Astrocyte (in vitro differentiated cells and primary cell): ENCODE data around the gene WNT3. TPM values are rescaled to one million over a fixed set of nuclear protein-coding genes. Genes with fewer than 3 reads are reported as not detected.

ENCODE experiments used
- DNase-seq: peaks from one replicate; pipeline ENCODE4 v3.0.0-alpha.2; 2010; ENCODE audit warnings: low read depth
- FAIRE-seq: peaks from 2 replicates; lab custom pipeline; 2011; peaks lifted over from hg19 to GRCh38; lab: Jason Lieb, UNC
- H2AFZ ChIP-seq: 2 replicates; pipeline ENCODE4 v1.6.0; 2012; ENCODE audit warnings: low read depth, low read length, inconsistent platforms
- H3K27ac ChIP-seq: 2 replicates; pipeline ENCODE4 v1.5.1; 2011; ENCODE audit warnings: low read depth, low read length, inconsistent platforms
- H3K27me3 ChIP-seq: 2 replicates; pipeline ENCODE4 v1.6.0; 2011; ENCODE audit warnings: low read length, inconsistent platforms; ENCODE audit not compliant: insufficient read depth
- H3K36me3 ChIP-seq: 2 replicates; pipeline ENCODE4 v1.5.1; 2011; ENCODE audit warnings: low read length, inconsistent platforms; ENCODE audit not compliant: insufficient read depth
- H3K4me1 ChIP-seq: 2 replicates; pipeline ENCODE4 v1.5.1; 2011; ENCODE audit warnings: low read length, inconsistent platforms; ENCODE audit not compliant: insufficient read depth
- H3K4me2 ChIP-seq: 2 replicates; pipeline ENCODE4 v1.6.0; 2012; ENCODE audit warnings: low read length, inconsistent platforms
- H3K4me3 ChIP-seq: 2 replicates; pipeline ENCODE4 v1.5.1; 2011; ENCODE audit warnings: low read depth, mild to moderate bottlenecking, low read length, inconsistent platforms; ENCODE audit not compliant: insufficient read depth
- H3K79me2 ChIP-seq: 2 replicates; pipeline ENCODE4 v1.6.0; 2012; ENCODE audit warnings: mild to moderate bottlenecking, low read length, inconsistent platforms; ENCODE audit not compliant: insufficient read depth
- H3K9ac ChIP-seq: 2 replicates; pipeline ENCODE4 v1.6.0; 2012; ENCODE audit warnings: mild to moderate bottlenecking, low read length, inconsistent platforms
- H3K9me3 ChIP-seq: 2 replicates; pipeline ENCODE4 v1.5.1; 2012; ENCODE audit warnings: low read depth, mild to moderate bottlenecking, low read length, inconsistent platforms; ENCODE audit not compliant: insufficient read depth
- H4K20me1 ChIP-seq: 2 replicates; pipeline ENCODE4 v1.6.0; 2012; ENCODE audit warnings: low read length, inconsistent platforms; ENCODE audit not compliant: insufficient read depth
- H3K27ac Mint-ChIP-seq: one replicate; pipeline ENCODE4 v1.8.0; 2021; ENCODE audit warnings: mild to moderate bottlenecking, mixed read lengths; ENCODE audit not compliant: unreplicated experiment
- H3K27me3 Mint-ChIP-seq: one replicate; pipeline ENCODE4 v1.8.0; 2021; ENCODE audit warnings: low read depth, mixed read lengths; ENCODE audit not compliant: unreplicated experiment
- H3K36me3 Mint-ChIP-seq: one replicate; pipeline ENCODE4 v1.8.0; 2021; ENCODE audit warnings: low read depth, mixed read lengths; ENCODE audit not compliant: unreplicated experiment
- H3K4me1 Mint-ChIP-seq: one replicate; pipeline ENCODE4 v1.8.0; 2021; ENCODE audit warnings: low read depth, mixed read lengths; ENCODE audit not compliant: unreplicated experiment
- H3K4me3 Mint-ChIP-seq: one replicate; pipeline ENCODE4 v1.8.0; 2021; ENCODE audit warnings: mild to moderate bottlenecking, moderate library complexity, mixed read lengths; ENCODE audit not compliant: unreplicated experiment
- H3K9me3 Mint-ChIP-seq: one replicate; pipeline ENCODE4 v1.8.0; 2021; ENCODE audit warnings: mild to moderate bottlenecking, mixed read lengths; ENCODE audit not compliant: unreplicated experiment
- EZH2 ChIP-seq: IDR thresholded peaks from 2 replicates; pipeline ENCODE4 v1.6.1; 2012; ENCODE audit warnings: mild to moderate bottlenecking, low read length, inconsistent platforms; ENCODE audit not compliant: insufficient read depth
- total RNA-seq: library from RNA; stranded (reverse); gene quantifications from 2 replicates; pipeline ENCODE4 v1.2.1, GENCODE V29; 2021
- TF ChIP-seq, protein P1 (sequence below): IDR thresholded peaks from 2 replicates; pipeline ENCODE4 v1.5.1; 2011; ENCODE audit warnings: low read depth, mild to moderate bottlenecking, inconsistent platforms, low read length, moderate library complexity; ENCODE audit not compliant: insufficient read depth

Gene WNT3
- total RNA-seq, 1 donor from 2014 or later, result 2.4 TPM

DNA sequence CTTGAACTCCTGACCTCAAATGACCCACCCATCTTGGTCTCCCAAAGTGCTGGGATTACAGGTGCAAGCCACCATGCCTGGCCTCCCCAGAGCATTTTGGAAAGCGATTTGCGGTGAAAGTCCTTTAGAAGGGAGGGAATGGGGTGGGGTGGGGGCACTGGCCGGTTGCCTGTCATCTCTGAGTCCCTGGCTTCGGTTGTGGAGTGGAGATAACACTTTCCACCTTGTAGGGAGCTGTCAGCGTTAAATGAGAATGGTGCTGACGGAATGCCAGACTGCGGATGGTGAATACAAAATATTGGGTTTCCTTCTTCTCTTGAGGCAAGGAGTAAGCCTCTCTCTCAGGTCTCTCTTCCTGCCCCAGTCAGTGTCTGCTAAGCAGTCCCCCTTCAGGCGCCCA lies 5.2 kb upstream of the WNT3 start:
- Mint-ChIP-seq H3K9me3 (peaks cover 2% of the 10 kb centered on the region), H3K27me3 (peaks cover 47% of the 10 kb centered on the region), H3K4me1 (peaks cover 2% of the 10 kb centered on the region), H3K4me3 (no peak overlapping the region), H3K36me3 (no peaks in the 10 kb centered on the region), H3K27ac (no peak overlapping the region)
- DNase-seq, result no peak
- no peak overlapping the region for H3K27ac ChIP-seq
- no peaks in the 10 kb centered on the region for H3K36me3 ChIP-seq
- H3K27me3 ChIP-seq, result peaks cover 48% of the 10 kb centered on the region
- no peak overlapping the region for H3K4me3 ChIP-seq
- H2AFZ ChIP-seq, result no peak overlapping the region
- FAIRE-seq, result no peak
- no peak overlapping the region for H3K4me2 ChIP-seq
- no peaks in the 10 kb centered on the region for H3K9me3 ChIP-seq
- H3K9ac ChIP-seq, result no peak overlapping the region
- no peaks in the 10 kb centered on the region for H4K20me1 ChIP-seq
- TF ChIP-seq, protein P1, sequence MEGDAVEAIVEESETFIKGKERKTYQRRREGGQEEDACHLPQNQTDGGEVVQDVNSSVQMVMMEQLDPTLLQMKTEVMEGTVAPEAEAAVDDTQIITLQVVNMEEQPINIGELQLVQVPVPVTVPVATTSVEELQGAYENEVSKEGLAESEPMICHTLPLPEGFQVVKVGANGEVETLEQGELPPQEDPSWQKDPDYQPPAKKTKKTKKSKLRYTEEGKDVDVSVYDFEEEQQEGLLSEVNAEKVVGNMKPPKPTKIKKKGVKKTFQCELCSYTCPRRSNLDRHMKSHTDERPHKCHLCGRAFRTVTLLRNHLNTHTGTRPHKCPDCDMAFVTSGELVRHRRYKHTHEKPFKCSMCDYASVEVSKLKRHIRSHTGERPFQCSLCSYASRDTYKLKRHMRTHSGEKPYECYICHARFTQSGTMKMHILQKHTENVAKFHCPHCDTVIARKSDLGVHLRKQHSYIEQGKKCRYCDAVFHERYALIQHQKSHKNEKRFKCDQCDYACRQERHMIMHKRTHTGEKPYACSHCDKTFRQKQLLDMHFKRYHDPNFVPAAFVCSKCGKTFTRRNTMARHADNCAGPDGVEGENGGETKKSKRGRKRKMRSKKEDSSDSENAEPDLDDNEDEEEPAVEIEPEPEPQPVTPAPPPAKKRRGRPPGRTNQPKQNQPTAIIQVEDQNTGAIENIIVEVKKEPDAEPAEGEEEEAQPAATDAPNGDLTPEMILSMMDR, result no peak
- no peak for TF ChIP-seq EZH2
- peaks cover 6% of the 10 kb centered on the region for H3K4me1 ChIP-seq
- no peaks in the 10 kb centered on the region for H3K79me2 ChIP-seq

DNA sequence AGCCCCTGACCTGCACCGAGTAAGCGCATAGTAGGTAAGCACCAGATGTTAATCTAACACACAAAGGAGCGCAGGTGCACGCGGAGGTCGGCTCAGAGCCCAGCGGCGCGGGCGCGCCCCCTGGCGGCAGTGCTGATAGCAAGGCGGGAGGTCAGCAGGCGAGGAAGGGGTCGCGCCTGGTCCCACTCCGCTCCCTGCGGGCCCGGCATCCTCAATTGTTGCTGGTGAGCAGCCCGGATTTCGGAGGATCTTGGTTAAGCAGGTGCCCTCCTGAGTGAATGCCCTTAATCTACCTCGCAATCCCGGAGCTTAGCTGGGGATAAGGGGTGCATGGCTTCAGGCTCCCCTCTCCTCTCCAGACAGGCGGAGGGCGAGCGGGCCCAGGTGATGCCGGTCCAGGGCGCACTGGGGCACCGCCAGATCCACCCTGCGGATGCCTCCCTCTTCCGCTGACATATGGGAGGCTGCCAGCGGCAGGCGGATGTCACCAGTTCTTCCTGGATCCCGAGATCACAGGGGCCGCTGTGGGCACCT lies 4.0 kb upstream of the WNT3 start:
- Histone ChIP-seq H3K9me3 (no peaks in the 10 kb centered on the region), H3K79me2 (no peaks in the 10 kb centered on the region), H2AFZ (no peak overlapping the region), H3K36me3 (no peaks in the 10 kb centered on the region), H4K20me1 (no peaks in the 10 kb centered on the region), H3K27ac (no peak overlapping the region), H3K4me2 (no peak overlapping the region), H3K4me3 (no peak overlapping the region), H3K27me3 (peaks cover 58% of the 10 kb centered on the region), H3K4me1 (peaks cover 6% of the 10 kb centered on the region), H3K9ac (no peak overlapping the region)
- FAIRE-seq, result no peak
- Mint-ChIP-seq H3K27ac (no peak overlapping the region), H3K9me3 (peaks cover 2% of the 10 kb centered on the region), H3K4me3 (no peak overlapping the region), H3K4me1 (no peaks in the 10 kb centered on the region), H3K36me3 (peaks cover 2% of the 10 kb centered on the region), H3K27me3 (peaks cover 52% of the 10 kb centered on the region)
- TF ChIP-seq EZH2, result no peak
- TF ChIP-seq, protein P1, result peak; percentile 35
- no peak for DNase-seq
